Loucy (cell line): Measurements from ENCODE around the gene SUSD3.

Experiments used
- H2AFZ ChIP-seq: fragments of 200-600 bp; sonication (generic); 2 replicates; pipeline ENCODE4 v1.6.0; 2016; ENCODE audit warnings: antibody characterized with exemption, mild to moderate bottlenecking, low read length, moderate library complexity
- H3F3A ChIP-seq: fragments of 200-600 bp; 2 replicates; pipeline ENCODE4 v1.6.0; 2016; ENCODE audit warnings: antibody characterized with exemption, low read depth, mild to moderate bottlenecking
- H3K27me3 ChIP-seq: fragments of 200-600 bp; sonication (generic); 2 replicates; pipeline ENCODE4 v1.6.1; 2014; ENCODE audit warnings: low read length, mild to moderate bottlenecking; ENCODE audit not compliant: insufficient read depth, poor library complexity, severe bottlenecking
- H3K36me3 ChIP-seq: fragments of 200-600 bp; sonication (generic); 2 replicates; pipeline ENCODE4 v1.6.1; 2016; ENCODE audit warnings: low read length; ENCODE audit not compliant: insufficient read depth
- H3K4me1 ChIP-seq: fragments of 200-600 bp; sonication (generic); 2 replicates; pipeline ENCODE4 v1.5.1; 2014; ENCODE audit warnings: low read length, mild to moderate bottlenecking; ENCODE audit not compliant: insufficient read depth, poor library complexity, severe bottlenecking
- H3K4me2 ChIP-seq: fragments of 200-600 bp; sonication (generic); 2 replicates; pipeline ENCODE4 v1.6.0; 2014; ENCODE audit warnings: antibody characterized with exemption, low read length, low read depth, mild to moderate bottlenecking; ENCODE audit not compliant: poor library complexity, severe bottlenecking
- H3K4me3 ChIP-seq: fragments of 200-600 bp; sonication (generic); 2 replicates; pipeline ENCODE4 v1.5.1; 2014; ENCODE audit warnings: low read length, mild to moderate bottlenecking, mixed read lengths; ENCODE audit not compliant: poor library complexity, severe bottlenecking
- H3K79me2 ChIP-seq: fragments of 200-600 bp; sonication (generic); 2 replicates; pipeline ENCODE4 v1.6.1; 2014; ENCODE audit warnings: low read length; ENCODE audit not compliant: insufficient read depth
- H3K9ac ChIP-seq: fragments of 200-600 bp; sonication (generic); 2 replicates; pipeline ENCODE4 v1.6.0; 2014; ENCODE audit warnings: mild to moderate bottlenecking, low read depth, low read length, moderate library complexity; ENCODE audit not compliant: poor library complexity, severe bottlenecking
- H3K9me2 ChIP-seq: fragments of 200-600 bp; sonication (generic); replicated peaks from 2 replicates; pipeline ENCODE4 v1.6.1; 2016; ENCODE audit warnings: low read depth, low read length, mixed read lengths
- H3K9me3 ChIP-seq: fragments of 200-600 bp; sonication (generic); 2 replicates; pipeline ENCODE4 v1.6.1; 2014; ENCODE audit warnings: mild to moderate bottlenecking, antibody characterized with exemption, low read length, low read depth; ENCODE audit not compliant: insufficient read depth
- H4K20me1 ChIP-seq: fragments of 200-600 bp; sonication (generic); 2 replicates; pipeline ENCODE4 v1.6.0; 2014; ENCODE audit warnings: antibody characterized with exemption, low read length, mild to moderate bottlenecking; ENCODE audit not compliant: insufficient read depth, poor library complexity, severe bottlenecking
- CTCF ChIP-seq: fragments of 200-600 bp; sonication (generic); conservative IDR thresholded peaks from 2 replicates; pipeline ENCODE4 v1.5.1; 2014; ENCODE audit warnings: mild to moderate bottlenecking, antibody characterized with exemption, low read length
- EZH2phosphoT487 ChIP-seq: fragments of 200-600 bp; IDR thresholded peaks from 2 replicates; pipeline ENCODE4 v1.6.1; 2018; ENCODE audit warnings: antibody characterized with exemption, mild to moderate bottlenecking, moderate library complexity, borderline replicate concordance

Gene SUSD3

GRCh38 chr9:93086447-93087224 lies 28.1 kb downstream of the SUSD3 start:
- Histone ChIP-seq H3K9me2 (no peaks in the 10 kb centered on the region), H3K27me3 (no peaks in the 10 kb centered on the region), H4K20me1 (no peaks in the 10 kb centered on the region), H2AFZ (no peak overlapping the region), H3K4me2 (no peak overlapping the region), H3K4me3 (no peak overlapping the region), H3K79me2 (no peaks in the 10 kb centered on the region), H3K4me1 (peaks cover 29% of the 10 kb centered on the region), H3K9me3 (no peaks in the 10 kb centered on the region), H3K9ac (no peak overlapping the region), H3K36me3 (no peaks in the 10 kb centered on the region), H3F3A (no peaks in the 10 kb centered on the region)
- no peak for TF ChIP-seq CTCF
- no peak for TF ChIP-seq EZH2phosphoT487

GRCh38 chr9:93087971-93088655 lies 29.6 kb downstream of the SUSD3 start:
- no peak for TF ChIP-seq EZH2phosphoT487
- TF ChIP-seq CTCF = no peak

GRCh38 chr9:93088656-93089015 lies 30.1 kb downstream of the SUSD3 start:
- Histone ChIP-seq H3K36me3 (no peaks in the 10 kb centered on the region), H3K4me1 (peaks cover 28% of the 10 kb centered on the region), H3K79me2 (no peaks in the 10 kb centered on the region), H2AFZ (no peak overlapping the region), H3K27me3 (no peaks in the 10 kb centered on the region), H3K4me2 (no peak overlapping the region), H3F3A (no peaks in the 10 kb centered on the region), H3K9me2 (no peaks in the 10 kb centered on the region), H3K9ac (no peak overlapping the region), H4K20me1 (no peaks in the 10 kb centered on the region), H3K4me3 (no peak overlapping the region), H3K9me3 (no peaks in the 10 kb centered on the region)
- TF ChIP-seq CTCF = no peak
- TF ChIP-seq EZH2phosphoT487 = no peak

More at GRCh38 chr9:93087971-93088655, 29.6 kb downstream of the SUSD3 start:
- Histone ChIP-seq H3K9me2 (no peaks in the 10 kb centered on the region), H3F3A (no peaks in the 10 kb centered on the region), H3K9me3 (no peaks in the 10 kb centered on the region), H4K20me1 (no peaks in the 10 kb centered on the region), H3K4me2 (no peak overlapping the region), H3K36me3 (no peaks in the 10 kb centered on the region), H3K9ac (no peak overlapping the region), H3K4me3 (no peak overlapping the region), H3K4me1 (peaks cover 28% of the 10 kb centered on the region), H3K27me3 (no peaks in the 10 kb centered on the region), H2AFZ (no peak overlapping the region), H3K79me2 (no peaks in the 10 kb centered on the region)
